D341Med (cell line): Measurements from ENCODE around the gene FHIT.
"Not testable (repeated sequence)": the region's sequence is repeated elsewhere in the genome, so short reads cannot be mapped to it uniquely, and the experiment has no call there.

Source experiments
- DNase-seq: peaks from one replicate; pipeline ENCODE4 v3.0.0; 2012; ENCODE audit warnings: low spot score

FHIT gene

GRCh38 chr3:60989626-60990441 lies 261.4 kb downstream of the FHIT start:
- DNase-seq, result no peak

GRCh38 chr3:60987191-60987590 lies 264.1 kb downstream of the FHIT start:
- DNase-seq, result not testable (repeated sequence)

GRCh38 chr3:60986552-60986951 lies 264.7 kb downstream of the FHIT start:
- no peak for DNase-seq

- DNase-seq, result no peak
Observed at GRCh38 chr3:60983906-60984305, 267.3 kb downstream of the FHIT start.

GRCh38 chr3:60980342-60980692 lies 270.9 kb downstream of the FHIT start:
- no peak for DNase-seq

- DNase-seq, result no peak
Observed at GRCh38 chr3:60979461-60980341, 271.6 kb downstream of the FHIT start.

GRCh38 chr3:60973321-60973720 lies 277.9 kb downstream of the FHIT start:
- no peak for DNase-seq

GRCh38 chr3:60972599-60972998 lies 278.7 kb downstream of the FHIT start:
- DNase-seq, result no peak

- DNase-seq, result no peak
Observed at GRCh38 chr3:60970850-60971249, 280.4 kb downstream of the FHIT start.

- DNase-seq, result no peak
Observed at GRCh38 chr3:60967141-60967540, 284.1 kb downstream of the FHIT start.

- DNase-seq, result no peak
Observed at GRCh38 chr3:60957541-60957940, 293.7 kb downstream of the FHIT start.

- no peak for DNase-seq
Observed at GRCh38 chr3:60956729-60957128, 294.5 kb downstream of the FHIT start.

- no peak for DNase-seq
Observed at GRCh38 chr3:60955034-60955433, 296.2 kb downstream of the FHIT start.

- DNase-seq, result no peak
Observed at GRCh38 chr3:60954048-60954447, 297.2 kb downstream of the FHIT start.

GRCh38 chr3:60953351-60953750 lies 297.9 kb downstream of the FHIT start:
- no peak for DNase-seq

GRCh38 chr3:60952055-60952454 lies 299.2 kb downstream of the FHIT start:
- no peak for DNase-seq

GRCh38 chr3:60949146-60949545 lies 302.1 kb downstream of the FHIT start:
- no peak for DNase-seq

GRCh38 chr3:60948488-60948887 lies 302.8 kb downstream of the FHIT start:
- no peak for DNase-seq

- DNase-seq, result no peak
Observed at GRCh38 chr3:60935709-60936108, 315.5 kb downstream of the FHIT start.

- DNase-seq, result no peak
Observed at GRCh38 chr3:60933824-60934223, 317.4 kb downstream of the FHIT start.

GRCh38 chr3:60932643-60933042 lies 318.6 kb downstream of the FHIT start:
- no peak for DNase-seq

GRCh38 chr3:60932170-60932569 lies 319.1 kb downstream of the FHIT start:
- DNase-seq, result no peak

- no peak for DNase-seq
Observed at GRCh38 chr3:60931452-60931851, 319.8 kb downstream of the FHIT start.
